K562 (cell line): ENCODE measurements around the gene GNG14. TPM values are rescaled to one million over a fixed set of nuclear protein-coding genes. Genes with fewer than 3 reads are reported as not detected.

Experiments
- ATAC-seq: fragments of 200-7000 bp; cut with Tn5 transposase; 3 replicates; pipeline ENCODE4 v1.9.1; 2020; ENCODE audit warnings: moderate library complexity
- BruUV-seq: library from RNA; stranded (reverse); fragments of 400-500 nt; replicated peaks from 2 replicates; lab custom pipeline; 2021; lab: Mats Ljungman, UMichigan
- CTCF ChIA-PET: fragments of 300-600 bp; formaldehyde crosslinking; extraction: SDS; loops from one replicate; lab custom pipeline; 2021; ENCODE audit warnings: low intra/inter-chr PET ratio; lab: Yijun Ruan, JAX
- POLR2A ChIA-PET: fragments of 300-600, 350-650 bp; sonication (Branson Sonifier 250); formaldehyde crosslinking; extraction: SDS; loops from one replicate; lab custom pipeline; 2021; ENCODE audit warnings: antibody characterized with exemption, inconsistent platforms; lab: Yijun Ruan, JAX
- DNase-seq, 4 experiments: peaks; one replicate each; pipeline versions ENCODE4 v3.0.0 to v3.0.0-alpha.2; 2011 to 2018; ENCODE audit warnings: low spot score in 3 of 4, mixed read lengths in 3 of 4; ENCODE audit errors: extremely low read depth in 1 of 4
- FAIRE-seq: peaks from 2 replicates; lab custom pipeline; 2011; peaks lifted over from hg19 to GRCh38; lab: Jason Lieb, UNC
- H2AFZ ChIP-seq: 2 replicates; pipeline ENCODE4 v1.6.0; 2011; ENCODE audit warnings: low read depth, low read length, control low read depth, inconsistent platforms
- H3K27ac ChIP-seq: fragments of 200-600 bp; 3 replicates; pipeline ENCODE4 v1.8.0; 2011; ENCODE audit warnings: low read depth, mild to moderate bottlenecking, control low read depth, inconsistent platforms, low read length, moderate library complexity, mixed read lengths; ENCODE audit errors: extremely low read depth
- H3K27me3 ChIP-seq, 2 experiments: fragments of 300-600 bp in 1 of 2; 2 replicates in 1 of 2; 3 replicates in 1 of 2; pipeline versions ENCODE4 v1.6.0 to v1.8.0; 2011; ENCODE audit warnings: inconsistent platforms in 2 of 2, low read length in 2 of 2, mild to moderate bottlenecking in 1 of 2, mixed read lengths in 1 of 2, moderate library complexity in 1 of 2; ENCODE audit not compliant: control insufficient read depth in 2 of 2, insufficient read depth in 2 of 2
- H3K36me3 ChIP-seq: fragments of 300-600 bp; 3 replicates; pipeline ENCODE4 v1.8.0; 2011; ENCODE audit warnings: mild to moderate bottlenecking, low read length, inconsistent platforms; ENCODE audit not compliant: control insufficient read depth, insufficient read depth
- H3K4me1 ChIP-seq, 2 experiments: fragments of 200-600 bp in 1 of 2; replicated peaks in 1 of 2; 2 replicates in 1 of 2; 3 replicates in 1 of 2; pipeline versions ENCODE4 v1.5.1 to v1.8.0; 2011; ENCODE audit warnings: inconsistent platforms in 2 of 2, low read length in 2 of 2, mild to moderate bottlenecking in 1 of 2, mixed read lengths in 1 of 2, moderate library complexity in 1 of 2; ENCODE audit not compliant: control insufficient read depth in 2 of 2, insufficient read depth in 2 of 2
- H3K4me2 ChIP-seq: 2 replicates; pipeline ENCODE4 v1.6.1; 2011; ENCODE audit warnings: low read length, control low read depth, inconsistent platforms, mixed read lengths; ENCODE audit not compliant: insufficient read depth
- H3K4me3 ChIP-seq: fragments of 200-600 bp; sonication (generic), shearing (Covaris generic); 2 replicates; pipeline ENCODE4 v1.5.1; 2016; ENCODE audit warnings: control low read depth, inconsistent platforms
- H3K79me2 ChIP-seq: fragments of 200-600 bp; 3 replicates; pipeline ENCODE4 v1.8.0; 2011; ENCODE audit warnings: low read length, inconsistent platforms; ENCODE audit not compliant: control insufficient read depth, insufficient read depth
- H3K9ac ChIP-seq, 2 experiments: 2 replicates each; pipeline versions ENCODE4 v1.6.0 to v1.6.1; 2011; ENCODE audit warnings: low read depth in 2 of 2, low read length in 2 of 2, control low read depth in 1 of 2, inconsistent platforms in 1 of 2, mild to moderate bottlenecking in 1 of 2, mixed read lengths in 1 of 2; ENCODE audit not compliant: insufficient read depth in 1 of 2
- H3K9me1 ChIP-seq: one replicate; pipeline ENCODE4 v1.6.0; 2011; ENCODE audit warnings: inconsistent platforms, mild to moderate bottlenecking, low read length, moderate library complexity; ENCODE audit not compliant: control insufficient read depth, insufficient read depth
- H3K9me3 ChIP-seq: replicated peaks from 2 replicates; pipeline ENCODE4 v1.5.1; 2011; ENCODE audit warnings: low read depth, low read length, inconsistent platforms; ENCODE audit not compliant: control insufficient read depth, insufficient read depth
- H4K20me1 ChIP-seq: replicated peaks from 2 replicates; pipeline ENCODE4 v1.6.1; 2011; ENCODE audit warnings: low read length, inconsistent platforms, mixed read lengths; ENCODE audit not compliant: control insufficient read depth, insufficient read depth
- CTBP1 ChIP-seq: fragments of 450-650 bp; IDR thresholded peaks from 2 replicates; pipeline ENCODE4 v1.6.1; 2016; ENCODE audit warnings: borderline replicate concordance
- HEY1 ChIP-seq: fragments of 250-450 bp; sonication (Bioruptor Pico); IDR thresholded peaks from 2 replicates; pipeline ENCODE4 v1.5.0; 2020; ENCODE audit warnings: mild to moderate bottlenecking, moderate library complexity, borderline replicate concordance
- LARP7 ChIP-seq: fragments of 450-650 bp; IDR thresholded peaks from 2 replicates; pipeline ENCODE4 v1.6.1; 2016
- NFIC ChIP-seq: fragments of 450-650 bp; IDR thresholded peaks from 2 replicates; pipeline ENCODE4 v1.6.1; 2017; ENCODE audit warnings: mild to moderate bottlenecking, inconsistent platforms
- SP1 ChIP-seq: sonication (generic); formaldehyde crosslinking; IDR thresholded peaks from 2 replicates; pipeline ENCODE4 v1.8.1; 2022; ENCODE audit warnings: mild to moderate bottlenecking, missing genetic modification reagents
- TBP ChIP-seq: optimal IDR thresholded peaks from 2 replicates; pipeline ENCODE3; 2011; ENCODE audit warnings: low read depth, low read length, improper control_type of control experiment
- ZNF263 ChIP-seq: sonication (generic); formaldehyde crosslinking; IDR thresholded peaks from 2 replicates; pipeline ENCODE4 v1.8.0; 2022; ENCODE audit warnings: mild to moderate bottlenecking, missing genetic modification reagents, borderline replicate concordance
- ZNF311 ChIP-seq: fragments of 250-450 bp; sonication (Bioruptor Pico); IDR thresholded peaks from 2 replicates; pipeline ENCODE4 v1.4.0; 2020; ENCODE audit warnings: mild to moderate bottlenecking, moderate library complexity
- ZNF76 ChIP-seq: fragments of 250-450 bp; sonication (Bioruptor Pico); IDR thresholded peaks from 2 replicates; pipeline ENCODE4 v1.4.0; 2020; ENCODE audit warnings: mild to moderate bottlenecking, moderate library complexity, borderline replicate concordance
- whole genome bisulfite sequencing: fragments of 100-300 bp; shearing (Covaris generic); methylation state at CpG from one replicate; pipeline ENCODE4 v1.1.6; 2016; ENCODE audit warnings: low coverage, mixed read lengths; ENCODE audit not compliant: insufficient coverage; ENCODE audit errors: missing lambda C conversion rate; 5-methylcytosine and 5-hydroxymethylcytosine counted together
- in situ Hi-C: fragments of 300-500 bp; cut with MboI; formaldehyde crosslinking; loops from 4 replicates; pipeline ENCODE4 v1.15.0; 2018; ENCODE audit warnings: inconsistent platforms, mixed read lengths
- intact Hi-C: fragments of 100-400 bp; cut with micrococcal nuclease; formaldehyde crosslinking; loops from 2 replicates; pipeline ENCODE4 v1.14.2; 2022
- polyA plus RNA-seq, 8 experiments: library from polyadenylated mRNA; depleted of rRNA in 4 of 8; stranded (reverse) in 5 of 8; unstranded in 3 of 8; fragments of >200 nt; fragmentation: Nextera tagmentation in 2 of 8; fragmentation: Illumina TruSeq in 1 of 8; extraction: Ambion mirVana in 2 of 8; extraction: Trizol in 1 of 8; gene quantifications; 2 replicates each; pipeline versions ENCODE4 v1.2.1 to v1.2.3, GENCODE V29; 2011 to 2014; ENCODE audit warnings: inconsistent platforms in 1 of 8, missing spikeins in 1 of 8
- total RNA-seq, 7 experiments: library from RNA; depleted of rRNA in 6 of 7; stranded (reverse); fragments of >200 nt in 6 of 7; fragmentation: Illumina TruSeq in 2 of 7; extraction: Trizol in 2 of 7; gene quantifications; 2 replicates each; pipeline versions ENCODE4 v1.2.1 to v1.2.3, GENCODE V29; 2011 to 2021; ENCODE audit warnings: low replicate concordance in 1 of 7
- TF ChIP-seq, protein P1 (sequence below): fragments of 250-450 bp; sonication (Bioruptor Pico); IDR thresholded peaks from 2 replicates; pipeline ENCODE4 v1.4.0; 2020; ENCODE audit warnings: mild to moderate bottlenecking, moderate library complexity
- TF ChIP-seq, protein P2 (sequence below): fragments of 250-450 bp; sonication (Bioruptor Pico); IDR thresholded peaks from 2 replicates; pipeline ENCODE4 v1.6.1; 2021; ENCODE audit warnings: mild to moderate bottlenecking
- TF ChIP-seq, protein P3 (sequence below), 3 experiments: IDR thresholded peaks in 2 of 3; conservative IDR thresholded peaks in 1 of 3; 2 replicates each; pipeline ENCODE4 v1.5.1; 2011 to 2012; ENCODE audit warnings: low read length in 3 of 3, mild to moderate bottlenecking in 3 of 3, control low read depth in 2 of 3, improper control_type of control experiment in 1 of 3, inconsistent platforms in 1 of 3, low read depth in 1 of 3, mixed read lengths in 1 of 3, moderate library complexity in 1 of 3; ENCODE audit not compliant: insufficient read depth in 2 of 3
- TF ChIP-seq, protein P4 (sequence below): sonication (generic); formaldehyde crosslinking; IDR thresholded peaks from 2 replicates; pipeline ENCODE4 v1.8.1; 2023; ENCODE audit warnings: mild to moderate bottlenecking, missing genetic modification reagents

The GNG14 gene
- total and polyA plus RNA-seq, 9 of the 15 experiments (the other 6 are each of a cell fraction or from before 2014, with no cell fraction given) = not detected

DNA sequence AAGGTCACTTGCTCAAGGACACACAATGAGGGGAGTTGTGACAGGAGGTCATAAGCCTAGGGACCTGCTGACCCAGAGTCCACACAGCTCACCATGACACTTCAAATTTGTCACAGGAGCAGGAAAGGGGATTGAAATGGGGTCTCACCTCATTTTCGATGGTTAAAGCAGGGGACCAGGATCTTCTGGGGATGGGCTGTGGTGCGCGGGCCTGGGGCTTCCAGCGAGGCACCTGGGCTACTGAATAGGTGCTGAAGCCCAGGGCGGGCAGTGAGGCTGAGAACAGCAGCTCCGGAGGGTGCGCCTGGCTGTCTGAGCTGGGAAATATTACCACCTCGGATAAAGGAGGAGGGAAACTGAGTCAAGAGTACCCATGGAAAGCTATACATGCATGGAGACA is 32.3 kb upstream of the GNG14 start (continued):
- TF ChIP-seq, protein P1, sequence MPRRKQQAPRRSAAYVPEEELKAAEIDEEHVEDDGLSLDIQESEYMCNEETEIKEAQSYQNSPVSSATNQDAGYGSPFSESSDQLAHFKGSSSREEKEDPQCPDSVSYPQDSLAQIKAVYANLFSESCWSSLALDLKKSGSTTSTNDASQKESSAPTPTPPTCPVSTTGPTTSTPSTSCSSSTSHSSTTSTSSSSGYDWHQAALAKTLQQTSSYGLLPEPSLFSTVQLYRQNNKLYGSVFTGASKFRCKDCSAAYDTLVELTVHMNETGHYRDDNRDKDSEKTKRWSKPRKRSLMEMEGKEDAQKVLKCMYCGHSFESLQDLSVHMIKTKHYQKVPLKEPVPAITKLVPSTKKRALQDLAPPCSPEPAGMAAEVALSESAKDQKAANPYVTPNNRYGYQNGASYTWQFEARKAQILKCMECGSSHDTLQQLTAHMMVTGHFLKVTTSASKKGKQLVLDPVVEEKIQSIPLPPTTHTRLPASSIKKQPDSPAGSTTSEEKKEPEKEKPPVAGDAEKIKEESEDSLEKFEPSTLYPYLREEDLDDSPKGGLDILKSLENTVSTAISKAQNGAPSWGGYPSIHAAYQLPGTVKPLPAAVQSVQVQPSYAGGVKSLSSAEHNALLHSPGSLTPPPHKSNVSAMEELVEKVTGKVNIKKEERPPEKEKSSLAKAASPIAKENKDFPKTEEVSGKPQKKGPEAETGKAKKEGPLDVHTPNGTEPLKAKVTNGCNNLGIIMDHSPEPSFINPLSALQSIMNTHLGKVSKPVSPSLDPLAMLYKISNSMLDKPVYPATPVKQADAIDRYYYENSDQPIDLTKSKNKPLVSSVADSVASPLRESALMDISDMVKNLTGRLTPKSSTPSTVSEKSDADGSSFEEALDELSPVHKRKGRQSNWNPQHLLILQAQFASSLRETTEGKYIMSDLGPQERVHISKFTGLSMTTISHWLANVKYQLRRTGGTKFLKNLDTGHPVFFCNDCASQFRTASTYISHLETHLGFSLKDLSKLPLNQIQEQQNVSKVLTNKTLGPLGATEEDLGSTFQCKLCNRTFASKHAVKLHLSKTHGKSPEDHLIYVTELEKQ = no peak
- no peak for TF ChIP-seq ZNF76 (CRISPR knock-in tag)
- TF ChIP-seq, protein P2, sequence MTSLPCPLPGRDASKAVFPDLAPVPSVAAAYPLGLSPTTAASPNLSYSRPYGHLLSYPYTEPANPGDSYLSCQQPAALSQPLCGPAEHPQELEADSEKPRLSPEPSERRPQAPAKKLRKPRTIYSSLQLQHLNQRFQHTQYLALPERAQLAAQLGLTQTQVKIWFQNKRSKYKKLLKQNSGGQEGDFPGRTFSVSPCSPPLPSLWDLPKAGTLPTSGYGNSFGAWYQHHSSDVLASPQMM (CRISPR knock-in tag) = no peak
- TF ChIP-seq SP1 = no peak
- no peak for TF ChIP-seq CTBP1

DNA sequence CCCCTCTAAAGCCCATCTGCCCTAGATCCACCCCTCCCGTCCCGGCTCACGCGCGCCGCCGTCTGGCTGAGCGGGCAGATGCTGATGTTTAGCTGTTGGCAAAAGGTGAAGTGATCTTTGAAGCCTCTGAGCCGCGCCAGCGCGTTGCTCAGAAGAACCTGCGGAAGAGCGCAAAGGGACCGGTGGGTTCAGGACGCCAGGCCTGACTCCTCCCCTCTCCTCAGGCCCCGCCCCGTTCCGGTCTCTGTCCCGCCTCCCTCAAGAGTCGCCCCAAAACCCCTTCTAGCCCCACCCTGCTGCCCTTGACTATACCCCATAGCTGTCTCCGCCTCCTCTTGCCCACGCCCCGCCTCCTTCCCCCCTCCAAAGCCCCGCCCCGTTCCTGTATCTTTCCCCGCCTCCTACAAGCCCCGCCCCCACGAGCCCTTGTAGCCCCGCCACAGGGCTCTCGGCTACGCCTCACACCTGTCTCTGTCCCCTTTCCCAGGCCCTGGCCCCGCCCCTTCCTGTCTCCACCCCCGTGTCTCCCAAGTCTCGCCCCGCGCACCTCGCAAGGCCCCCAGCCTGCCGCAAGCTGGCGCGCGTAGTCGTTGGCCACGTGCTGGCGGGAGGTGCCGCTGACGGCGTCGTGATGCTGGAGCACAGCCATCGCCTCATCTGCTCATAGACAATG is 30.8 kb upstream of the GNG14 start:
- Histone ChIP-seq H3K27me3 (no peaks in the 10 kb centered on the region), H3K27ac (no peak overlapping the region), H3K9ac (no peak overlapping the region), H2AFZ (no peak overlapping the region), H3K9me1 (no peaks in the 10 kb centered on the region), H3K9me3 (0 out of 2 replicates have a peak, but pooled peaks cover 1% of the 10 kb centered on the region), H3K4me3 (no peak overlapping the region), H3K79me2 (no peaks in the 10 kb centered on the region), H4K20me1 (no peaks in the 10 kb centered on the region), H3K36me3 (peaks cover 29% of the 10 kb centered on the region; the same call in 2 of the 3 replicates), H3K4me1 (peaks cover 2 to 8% of the 10 kb centered on the region in 2 experiments; a peak in 4 of 5 replicates), H3K4me2 (no peak overlapping the region)
- ChIA-PET POLR2A (interaction anchor here (0.9 kb wide), 1 partner anchor 9 kb away, joined by 3 read pairs; the partner anchor contains the start of genes MAN2B1 and WDR83), CTCF (no interaction called here)
- WGBS = 93% methylated on average over 23 of the region's 50 CpGs
- FAIRE-seq = no peak
- peak; percentile 23 to 85 (median 76) for DNase-seq
- ATAC-seq = peak; percentile 89
- BruUV-seq = no TSS peak
- intact Hi-C loops (no loop called here), in situ Hi-C loops (no loop called here)
- TF ChIP-seq, protein P3, sequence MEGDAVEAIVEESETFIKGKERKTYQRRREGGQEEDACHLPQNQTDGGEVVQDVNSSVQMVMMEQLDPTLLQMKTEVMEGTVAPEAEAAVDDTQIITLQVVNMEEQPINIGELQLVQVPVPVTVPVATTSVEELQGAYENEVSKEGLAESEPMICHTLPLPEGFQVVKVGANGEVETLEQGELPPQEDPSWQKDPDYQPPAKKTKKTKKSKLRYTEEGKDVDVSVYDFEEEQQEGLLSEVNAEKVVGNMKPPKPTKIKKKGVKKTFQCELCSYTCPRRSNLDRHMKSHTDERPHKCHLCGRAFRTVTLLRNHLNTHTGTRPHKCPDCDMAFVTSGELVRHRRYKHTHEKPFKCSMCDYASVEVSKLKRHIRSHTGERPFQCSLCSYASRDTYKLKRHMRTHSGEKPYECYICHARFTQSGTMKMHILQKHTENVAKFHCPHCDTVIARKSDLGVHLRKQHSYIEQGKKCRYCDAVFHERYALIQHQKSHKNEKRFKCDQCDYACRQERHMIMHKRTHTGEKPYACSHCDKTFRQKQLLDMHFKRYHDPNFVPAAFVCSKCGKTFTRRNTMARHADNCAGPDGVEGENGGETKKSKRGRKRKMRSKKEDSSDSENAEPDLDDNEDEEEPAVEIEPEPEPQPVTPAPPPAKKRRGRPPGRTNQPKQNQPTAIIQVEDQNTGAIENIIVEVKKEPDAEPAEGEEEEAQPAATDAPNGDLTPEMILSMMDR (IDR thresholded peaks at IDR 0.05 in 2 of 3, conservative IDR thresholded peaks at IDR 0.05 in 1 of 3; ENCODE audit: insufficient read depth in 2 of 3, low read depth in 1 of 3, low read length in 3 of 3) = 0 out of 6 replicates have a peak, but pooled peaks of 1 of the 3 experiments have one; percentile 5
- TF ChIP-seq ZNF311 (CRISPR knock-in tag) = no peak
- peak; percentile 39; the same call in 1 of the 2 replicates for TF ChIP-seq NFIC
- TF ChIP-seq, protein P4, sequence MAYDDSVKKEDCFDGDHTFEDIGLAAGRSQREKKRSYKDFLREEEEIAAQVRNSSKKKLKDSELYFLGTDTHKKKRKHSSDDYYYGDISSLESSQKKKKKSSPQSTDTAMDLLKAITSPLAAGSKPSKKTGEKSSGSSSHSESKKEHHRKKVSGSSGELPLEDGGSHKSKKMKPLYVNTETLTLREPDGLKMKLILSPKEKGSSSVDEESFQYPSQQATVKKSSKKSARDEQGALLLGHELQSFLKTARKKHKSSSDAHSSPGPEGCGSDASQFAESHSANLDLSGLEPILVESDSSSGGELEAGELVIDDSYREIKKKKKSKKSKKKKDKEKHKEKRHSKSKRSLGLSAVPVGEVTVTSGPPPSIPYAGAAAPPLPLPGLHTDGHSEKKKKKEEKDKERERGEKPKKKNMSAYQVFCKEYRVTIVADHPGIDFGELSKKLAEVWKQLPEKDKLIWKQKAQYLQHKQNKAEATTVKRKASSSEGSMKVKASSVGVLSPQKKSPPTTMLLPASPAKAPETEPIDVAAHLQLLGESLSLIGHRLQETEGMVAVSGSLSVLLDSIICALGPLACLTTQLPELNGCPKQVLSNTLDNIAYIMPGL (CRISPR knock-in tag) = no peak
- TF ChIP-seq TBP = no peak
- TF ChIP-seq LARP7 = no peak
- no peak for TF ChIP-seq ZNF263 (CRISPR knock-in tag)
- no peak for TF ChIP-seq HEY1
